IMR-90 (cell line): ENCODE measurements around the gene C2CD4C. TPM values are rescaled to one million over a fixed set of nuclear protein-coding genes. Genes with fewer than 3 reads are reported as not detected.

Source experiments
- ATAC-seq: fragments of 200-7000 bp; cut with Tn5 transposase; 2 replicates; pipeline ENCODE4 v1.9.1; 2020; ENCODE audit warnings: low read depth, mild to moderate bottlenecking, moderate library complexity
- BruUV-seq: library from RNA; stranded (reverse); fragments of 400-500 nt; replicated peaks from 2 replicates; lab custom pipeline; 2021; lab: Mats Ljungman, UMichigan
- CTCF ChIA-PET: fragments of 300-600 bp; formaldehyde crosslinking; extraction: SDS; loops from one replicate; lab custom pipeline; 2021; ENCODE audit warnings: antibody characterized with exemption; lab: Yijun Ruan, JAX
- POLR2A ChIA-PET: fragments of 300-600 bp; sonication (Branson Sonifier 250); formaldehyde crosslinking; loops from one replicate; lab custom pipeline; 2022; ENCODE audit warnings: antibody characterized with exemption; ENCODE audit not compliant: unreplicated experiment; lab: Charles Lee
- DNase-seq: peaks from one replicate; pipeline ENCODE4 v3.0.0; 2013
- H2AFZ ChIP-seq: replicated peaks from 2 replicates; pipeline ENCODE3; 2013; ENCODE audit warnings: low read length, mild to moderate bottlenecking; ENCODE audit not compliant: poor library complexity
- H2AK5ac ChIP-seq: 2 replicates; pipeline ENCODE4 v1.6.1; 2013; ENCODE audit warnings: low read depth, low read length, inconsistent platforms
- H2AK9ac ChIP-seq: replicated peaks from 2 replicates; pipeline ENCODE3; 2013; ENCODE audit warnings: mild to moderate bottlenecking, low read depth, low read length, moderate library complexity; ENCODE audit not compliant: poor library complexity
- H2BK120ac ChIP-seq: 2 replicates; pipeline ENCODE4 v1.6.1; 2013; ENCODE audit warnings: low read depth, low read length, inconsistent platforms
- H2BK15ac ChIP-seq: 3 replicates; pipeline ENCODE4 v1.6.1; 2013; ENCODE audit warnings: low read depth, low read length, inconsistent platforms
- H2BK20ac ChIP-seq: 2 replicates; pipeline ENCODE4 v1.6.1; 2013; ENCODE audit warnings: low read depth, mild to moderate bottlenecking, inconsistent platforms, low read length, moderate library complexity
- H2BK5ac ChIP-seq: 2 replicates; pipeline ENCODE4 v1.6.1; 2013; ENCODE audit warnings: mild to moderate bottlenecking, low read depth, low read length, inconsistent platforms; ENCODE audit not compliant: poor library complexity, severe bottlenecking
- H3K14ac ChIP-seq: replicated peaks from 2 replicates; pipeline ENCODE4 v1.6.1; 2013; ENCODE audit warnings: low read depth, low read length, inconsistent platforms
- H3K18ac ChIP-seq: 2 replicates; pipeline ENCODE4 v1.6.1; 2013; ENCODE audit warnings: low read depth, low read length, control low read depth
- H3K23ac ChIP-seq: 2 replicates; pipeline ENCODE4 v1.6.1; 2013; ENCODE audit warnings: low read depth, low read length, inconsistent platforms
- H3K27ac ChIP-seq: 2 replicates; pipeline ENCODE4 v1.5.1; 2013; ENCODE audit warnings: mild to moderate bottlenecking, control low read depth, low read length; ENCODE audit not compliant: insufficient read depth
- H3K27me3 ChIP-seq: 2 replicates; pipeline ENCODE4 v1.6.1; 2013; ENCODE audit warnings: low read length; ENCODE audit not compliant: control insufficient read depth, insufficient read depth
- H3K36me3 ChIP-seq: 2 replicates; pipeline ENCODE4 v1.6.1; 2013; ENCODE audit warnings: low read length, mixed read lengths; ENCODE audit not compliant: control insufficient read depth, insufficient read depth
- H3K4ac ChIP-seq: 2 replicates; pipeline ENCODE4 v1.6.1; 2013; ENCODE audit warnings: low read depth, low read length, inconsistent platforms
- H3K4me1 ChIP-seq: 2 replicates; pipeline ENCODE4 v1.6.1; 2013; ENCODE audit warnings: low read length, mixed read lengths; ENCODE audit not compliant: control insufficient read depth, insufficient read depth
- H3K4me2 ChIP-seq: 2 replicates; pipeline ENCODE4 v1.6.1; 2013; ENCODE audit warnings: low read depth, mild to moderate bottlenecking, control low read depth, low read length, moderate library complexity
- H3K4me3 ChIP-seq: 2 replicates; pipeline ENCODE4 v1.5.1; 2013; ENCODE audit warnings: low read depth, mild to moderate bottlenecking, control low read depth, low read length, moderate library complexity; ENCODE audit not compliant: insufficient read depth
- H3K56ac ChIP-seq: 2 replicates; pipeline ENCODE4 v1.6.1; 2013; ENCODE audit warnings: low read length, inconsistent platforms; ENCODE audit not compliant: insufficient read depth; ENCODE audit errors: extremely low read depth
- H3K79me1 ChIP-seq, 2 experiments: 2 replicates each; pipeline ENCODE4 v1.6.1; 2013; ENCODE audit warnings: low read length in 2 of 2, inconsistent platforms in 1 of 2, low read depth in 1 of 2
- H3K9ac ChIP-seq: 2 replicates; pipeline ENCODE4 v1.6.1; 2013; ENCODE audit warnings: low read depth, low read length, control low read depth
- H3K9me1 ChIP-seq: 2 replicates; pipeline ENCODE4 v1.6.1; 2013; ENCODE audit warnings: low read length, inconsistent platforms; ENCODE audit not compliant: insufficient read depth
- H3K9me3 ChIP-seq: 2 replicates; pipeline ENCODE4 v1.6.1; 2013; ENCODE audit warnings: low read length; ENCODE audit not compliant: control insufficient read depth, insufficient read depth
- H4K20me1 ChIP-seq: 2 replicates; pipeline ENCODE4 v1.6.1; 2013; ENCODE audit warnings: low read length, inconsistent platforms; ENCODE audit not compliant: insufficient read depth
- H4K5ac ChIP-seq: 2 replicates; pipeline ENCODE4 v1.6.1; 2013; ENCODE audit warnings: mild to moderate bottlenecking, low read depth, low read length, control low read depth
- H4K8ac ChIP-seq, 2 experiments: 2 replicates each; pipeline ENCODE4 v1.6.1; 2013; ENCODE audit warnings: low read depth in 2 of 2, low read length in 2 of 2, control low read depth in 1 of 2, inconsistent platforms in 1 of 2
- H4K91ac ChIP-seq: 2 replicates; pipeline ENCODE4 v1.6.1; 2013; ENCODE audit warnings: low read depth, low read length, inconsistent platforms; ENCODE audit not compliant: insufficient read depth
- BHLHE40 ChIP-seq: fragments of 150-350 bp; IDR thresholded peaks from 2 replicates; pipeline ENCODE4 v1.6.1; 2016; ENCODE audit warnings: mild to moderate bottlenecking, low read depth, low read length
- CHD1 ChIP-seq: IDR thresholded peaks from 2 replicates; pipeline ENCODE4 v1.6.1; 2012; ENCODE audit warnings: low read depth, low read length, improper control_type of control experiment
- MAFK ChIP-seq: IDR thresholded peaks from 2 replicates; pipeline ENCODE4 v1.6.1; 2012; ENCODE audit warnings: low read depth, low read length, improper control_type of control experiment
- MXI1 ChIP-seq: IDR thresholded peaks from 2 replicates; pipeline ENCODE4 v1.6.1; 2012; ENCODE audit warnings: low read depth, mild to moderate bottlenecking, low read length, moderate library complexity, borderline replicate concordance
- NFE2L2 ChIP-seq: fragments of 150-350 bp; IDR thresholded peaks from 2 replicates; pipeline ENCODE4 v1.6.1; 2016; ENCODE audit warnings: low read depth, mild to moderate bottlenecking, low read length
- RAD21 ChIP-seq: IDR thresholded peaks from 2 replicates; pipeline ENCODE4 v1.6.1; 2012; ENCODE audit warnings: low read length, improper control_type of control experiment
- RCOR1 ChIP-seq: IDR thresholded peaks from 2 replicates; pipeline ENCODE4 v1.6.1; 2012; ENCODE audit warnings: mild to moderate bottlenecking, low read length, improper control_type of control experiment; ENCODE audit not compliant: insufficient replicate concordance
- RFX5 ChIP-seq: IDR thresholded peaks from 2 replicates; pipeline ENCODE4 v1.8.0; 2012; ENCODE audit warnings: low read depth, mild to moderate bottlenecking, low read length, moderate library complexity
- SMC3 ChIP-seq: fragments of 150-350 bp; IDR thresholded peaks from 2 replicates; pipeline ENCODE4 v1.6.1; 2016; ENCODE audit warnings: low read depth, mild to moderate bottlenecking, antibody characterized with exemption, low read length, moderate library complexity
- WGBS, 2 experiments: methylation state at CpG; one replicate each; pipeline versions ENCODE4 v1.1.5 to v1.1.7; 2013; ENCODE audit warnings: missing lambda C conversion rate in 2 of 2; ENCODE audit not compliant: insufficient read length in 1 of 2; ENCODE audit errors: extremely low coverage in 2 of 2; 5-methylcytosine and 5-hydroxymethylcytosine counted together
- dilution Hi-C: fragments of 300-500 bp; cut with HindIII; formaldehyde crosslinking; loops from one replicate; pipeline ENCODE4 v1.14.3; 2018; ENCODE audit warnings: low sequenced_read_pairs; ENCODE audit not compliant: unreplicated experiment
- in situ Hi-C: fragments of 300-500 bp; cut with MboI; formaldehyde crosslinking; loops from 3 replicates; pipeline ENCODE4 v1.14.3; 2019; ENCODE audit warnings: low sequenced_read_pairs, inconsistent platforms, mixed read lengths
- intact Hi-C: fragments of 100-400 bp; cut with micrococcal nuclease; formaldehyde crosslinking; loops from 2 replicates; pipeline ENCODE4 v1.10.0; 2022
- polyA plus RNA-seq, 3 experiments: library from polyadenylated mRNA; depleted of rRNA; stranded (reverse); fragments of >200 nt; gene quantifications; 2 replicates each; pipeline ENCODE4 v1.2.3, GENCODE V29; 2012; ENCODE audit warnings: low replicate concordance in 1 of 3
- total RNA-seq: library from RNA; depleted of rRNA; stranded (reverse); fragments of >200 nt; gene quantifications from 2 replicates; pipeline ENCODE4 v1.2.3, GENCODE V29; 2012

Gene C2CD4C
- total and polyA plus RNA-seq, 2 of the 4 experiments (the other 2 are of a cell fraction) = under 0.01 to 0.07 TPM

DNA sequence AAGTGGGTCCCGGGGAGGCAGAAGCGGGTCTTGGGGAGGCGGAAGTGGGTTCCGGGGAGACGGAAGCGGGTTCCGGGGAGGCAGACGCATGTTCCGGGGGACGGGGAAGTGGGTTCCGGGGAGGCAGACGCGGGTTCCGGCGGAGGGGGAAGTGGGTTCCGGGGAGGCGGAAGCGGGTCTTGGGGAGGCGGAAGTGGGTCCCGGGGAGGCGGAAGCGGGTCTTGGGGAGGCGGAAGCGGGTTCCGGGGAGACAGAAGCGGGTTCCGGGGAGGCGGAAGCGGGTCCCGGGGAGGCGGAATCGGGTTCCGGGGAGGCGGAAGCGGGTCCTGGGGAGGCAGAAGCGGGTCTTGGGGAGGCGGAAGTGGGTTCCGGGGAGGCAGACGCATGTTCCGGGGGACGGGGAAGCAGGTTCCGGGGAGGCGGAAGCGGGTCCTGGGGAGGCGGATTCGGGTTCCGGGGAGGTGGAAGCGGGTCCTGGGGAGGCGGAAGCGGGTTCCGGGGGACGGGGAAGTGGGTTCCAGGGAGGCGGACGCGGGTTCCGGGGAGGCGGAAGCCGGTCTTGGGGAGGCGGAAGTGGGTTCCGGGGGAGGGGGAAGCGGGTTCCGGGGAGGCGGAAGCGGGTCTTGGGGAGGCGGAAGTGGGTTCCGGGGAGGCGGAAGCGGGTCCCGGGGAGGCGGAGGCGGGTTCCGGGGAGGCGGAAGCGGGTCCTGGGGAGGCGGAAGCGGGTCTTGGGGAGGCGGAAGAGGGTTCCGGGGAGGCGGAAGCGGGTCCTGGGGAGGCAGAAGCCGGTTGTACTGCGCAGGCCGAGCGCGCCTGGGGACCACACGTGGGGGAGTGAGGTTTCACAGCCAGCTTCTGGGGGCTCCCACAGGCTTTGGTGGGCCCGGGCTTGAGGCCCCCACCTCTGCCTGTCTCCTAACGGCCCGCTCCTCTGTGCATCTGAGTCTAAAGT lies 49.4 kb upstream of the C2CD4C start:
- no peak overlapping the region for H3K4me2 ChIP-seq
- H2AK9ac ChIP-seq = no peak overlapping the region
- TF ChIP-seq CHD1 (no peak), RCOR1 (no peak), BHLHE40 (no peak), RAD21 (no peak), NFE2L2 (no peak), MAFK (no peak), SMC3 (no peak), RFX5 (no peak), MXI1 (no peak)
- H3K14ac ChIP-seq = no peak overlapping the region
- no peak overlapping the region for H2BK15ac ChIP-seq
- DNase-seq (no peak), ATAC-seq (no peak)
- H4K20me1 ChIP-seq = no peaks in the 10 kb centered on the region
- H4K8ac ChIP-seq = no peak overlapping the region
- H4K91ac ChIP-seq = no peak overlapping the region
- peaks cover 3% of the 10 kb centered on the region; the same call in 1 of the 2 replicates for H3K4me1 ChIP-seq
- no peak overlapping the region for H2AK5ac ChIP-seq
- BruUV-seq = no TSS peak
- no peak overlapping the region for H2AFZ ChIP-seq
- ChIA-PET CTCF (no interaction called here), POLR2A (no interaction called here)
- H3K36me3 ChIP-seq = no peaks in the 10 kb centered on the region
- no peak overlapping the region for H2BK5ac ChIP-seq
- no peak overlapping the region for H3K18ac ChIP-seq
- peaks cover 5% of the 10 kb centered on the region for H3K9me3 ChIP-seq
- H3K4ac ChIP-seq = no peak overlapping the region
- H3K27ac ChIP-seq = no peak overlapping the region
- no peak overlapping the region for H3K56ac ChIP-seq
- H4K5ac ChIP-seq = no peak overlapping the region
- in situ Hi-C loops = no loop called here
- peaks cover 20% of the 10 kb centered on the region for H3K27me3 ChIP-seq
- no peak overlapping the region for H3K23ac ChIP-seq
- 95% methylated on average over 25 of the region's 89 CpGs; no CpG with 5 or more reads in 1 of the 2 experiments for WGBS, 2 experiments
- no peak overlapping the region for H3K9ac ChIP-seq
- no peak overlapping the region for H2BK20ac ChIP-seq
- H2BK120ac ChIP-seq = no peak overlapping the region
- H3K79me1 ChIP-seq = no peaks in the 10 kb centered on the region
- intact Hi-C loops = no loop called here
- no peaks in the 10 kb centered on the region for H3K9me1 ChIP-seq
- dilution Hi-C loops = no loop called here
- no peak overlapping the region for H3K4me3 ChIP-seq
